Loucy (cell line): ENCODE measurements around the gene POLR3G.

Experiments
- H2AFZ ChIP-seq: fragments of 200-600 bp; sonication (generic); 2 replicates; pipeline ENCODE4 v1.6.0; 2016; ENCODE audit warnings: antibody characterized with exemption, mild to moderate bottlenecking, low read length, moderate library complexity
- H3F3A ChIP-seq: fragments of 200-600 bp; 2 replicates; pipeline ENCODE4 v1.6.0; 2016; ENCODE audit warnings: antibody characterized with exemption, low read depth, mild to moderate bottlenecking
- H3K27me3 ChIP-seq: fragments of 200-600 bp; sonication (generic); 2 replicates; pipeline ENCODE4 v1.6.1; 2014; ENCODE audit warnings: low read length, mild to moderate bottlenecking; ENCODE audit not compliant: insufficient read depth, poor library complexity, severe bottlenecking
- H3K36me3 ChIP-seq: fragments of 200-600 bp; sonication (generic); 2 replicates; pipeline ENCODE4 v1.6.1; 2016; ENCODE audit warnings: low read length; ENCODE audit not compliant: insufficient read depth
- H3K4me1 ChIP-seq: fragments of 200-600 bp; sonication (generic); 2 replicates; pipeline ENCODE4 v1.5.1; 2014; ENCODE audit warnings: low read length, mild to moderate bottlenecking; ENCODE audit not compliant: insufficient read depth, poor library complexity, severe bottlenecking
- H3K4me2 ChIP-seq: fragments of 200-600 bp; sonication (generic); 2 replicates; pipeline ENCODE4 v1.6.0; 2014; ENCODE audit warnings: antibody characterized with exemption, low read length, low read depth, mild to moderate bottlenecking; ENCODE audit not compliant: poor library complexity, severe bottlenecking
- H3K4me3 ChIP-seq: fragments of 200-600 bp; sonication (generic); 2 replicates; pipeline ENCODE4 v1.5.1; 2014; ENCODE audit warnings: low read length, mild to moderate bottlenecking, mixed read lengths; ENCODE audit not compliant: poor library complexity, severe bottlenecking
- H3K79me2 ChIP-seq: fragments of 200-600 bp; sonication (generic); 2 replicates; pipeline ENCODE4 v1.6.1; 2014; ENCODE audit warnings: low read length; ENCODE audit not compliant: insufficient read depth
- H3K9ac ChIP-seq: fragments of 200-600 bp; sonication (generic); 2 replicates; pipeline ENCODE4 v1.6.0; 2014; ENCODE audit warnings: mild to moderate bottlenecking, low read depth, low read length, moderate library complexity; ENCODE audit not compliant: poor library complexity, severe bottlenecking
- H3K9me2 ChIP-seq: fragments of 200-600 bp; sonication (generic); replicated peaks from 2 replicates; pipeline ENCODE4 v1.6.1; 2016; ENCODE audit warnings: low read depth, low read length, mixed read lengths
- H3K9me3 ChIP-seq: fragments of 200-600 bp; sonication (generic); 2 replicates; pipeline ENCODE4 v1.6.1; 2014; ENCODE audit warnings: mild to moderate bottlenecking, antibody characterized with exemption, low read length, low read depth; ENCODE audit not compliant: insufficient read depth
- H4K20me1 ChIP-seq: fragments of 200-600 bp; sonication (generic); 2 replicates; pipeline ENCODE4 v1.6.0; 2014; ENCODE audit warnings: antibody characterized with exemption, low read length, mild to moderate bottlenecking; ENCODE audit not compliant: insufficient read depth, poor library complexity, severe bottlenecking
- CTCF ChIP-seq: fragments of 200-600 bp; sonication (generic); conservative IDR thresholded peaks from 2 replicates; pipeline ENCODE4 v1.5.1; 2014; ENCODE audit warnings: mild to moderate bottlenecking, antibody characterized with exemption, low read length
- EZH2phosphoT487 ChIP-seq: fragments of 200-600 bp; IDR thresholded peaks from 2 replicates; pipeline ENCODE4 v1.6.1; 2018; ENCODE audit warnings: antibody characterized with exemption, mild to moderate bottlenecking, moderate library complexity, borderline replicate concordance

The POLR3G gene

GRCh38 chr5:90557871-90558270 is 83.2 kb downstream of the POLR3G start:
- no peak overlapping the region for H2AFZ ChIP-seq
- no peak overlapping the region for H3K4me2 ChIP-seq
- H3K9me2 ChIP-seq = no peaks in the 10 kb centered on the region
- H3K4me1 ChIP-seq = no peaks in the 10 kb centered on the region
- no peaks in the 10 kb centered on the region for H3F3A ChIP-seq
- no peaks in the 10 kb centered on the region for H4K20me1 ChIP-seq
- H3K9me3 ChIP-seq = no peaks in the 10 kb centered on the region
- no peaks in the 10 kb centered on the region for H3K79me2 ChIP-seq
- no peak overlapping the region for H3K9ac ChIP-seq
- H3K4me3 ChIP-seq = no peak overlapping the region
- H3K36me3 ChIP-seq = no peaks in the 10 kb centered on the region
- no peaks in the 10 kb centered on the region for H3K27me3 ChIP-seq
- no peak for TF ChIP-seq CTCF
- no peak for TF ChIP-seq EZH2phosphoT487

- no peak within 1 kb of the TSS for H3K4me2 ChIP-seq
- H3K9me3 ChIP-seq = no peaks in the 10 kb centered on the region
- no peaks in the 10 kb centered on the region for H3K79me2 ChIP-seq
- TF ChIP-seq CTCF (no peak), EZH2phosphoT487 (no peak)
- no peaks in the 10 kb centered on the region for H3K4me1 ChIP-seq
- no peak within 1 kb of the TSS for H2AFZ ChIP-seq
- H4K20me1 ChIP-seq = no peaks in the 10 kb centered on the region
- no peaks in the 10 kb centered on the region for H3K9me2 ChIP-seq
- H3K9ac ChIP-seq = no peak within 1 kb of the TSS
- H3F3A ChIP-seq = no peaks in the 10 kb centered on the region
- no peaks in the 10 kb centered on the region for H3K36me3 ChIP-seq
- H3K4me3 ChIP-seq = no peak within 1 kb of the TSS
- H3K27me3 ChIP-seq = no peaks in the 10 kb centered on the region
Measured at GRCh38 chr5:90558344-90559192, 83.9 kb downstream of the POLR3G start, which contains the start of gene ADGRV1. TSS of gene ADGRV1 (plus strand) at chr5:90558797. CDS start at chr5:90558896, 99 bp downstream.

GRCh38 chr5:90560771-90561170 is 86.1 kb downstream of the POLR3G start:
- TF ChIP-seq EZH2phosphoT487 = no peak
- no peak for TF ChIP-seq CTCF
- Histone ChIP-seq H3K9me2 (no peaks in the 10 kb centered on the region), H3K4me2 (no peak overlapping the region), H3K9me3 (no peaks in the 10 kb centered on the region), H4K20me1 (no peaks in the 10 kb centered on the region), H3F3A (no peaks in the 10 kb centered on the region), H3K36me3 (no peaks in the 10 kb centered on the region), H3K79me2 (no peaks in the 10 kb centered on the region), H3K9ac (no peak overlapping the region), H3K4me3 (no peak overlapping the region), H3K4me1 (no peaks in the 10 kb centered on the region), H2AFZ (no peak overlapping the region), H3K27me3 (no peaks in the 10 kb centered on the region)
